NCI-H2107 treated with DMSO at 0.1 percent for 48 hours (cell line): ENCODE data around the gene HOXB8.

ENCODE experiments used
- DNase-seq: peaks from one replicate; lab custom pipeline; 2025; ENCODE audit not compliant: unreplicated experiment; lab: John Stamatoyannopoulos, UW

Gene HOXB8

GRCh38 chr17:48569674-48570324, 45.3 kb downstream of the HOXB8 start:
- no peak for DNase-seq

- DNase-seq = no peak
These were observed 45.9 kb downstream of the HOXB8 start for GRCh38 chr17:48569240-48569582.

GRCh38 chr17:48568499-48569239, 46.4 kb downstream of the HOXB8 start:
- no peak for DNase-seq

GRCh38 chr17:48567646-48568354, 47.3 kb downstream of the HOXB8 start:
- DNase-seq = no peak

- DNase-seq = no peak
These were observed 47.9 kb downstream of the HOXB8 start for GRCh38 chr17:48567209-48567608.

- no peak for DNase-seq
These were observed 48.4 kb downstream of the HOXB8 start for GRCh38 chr17:48566717-48567116.

- DNase-seq = no peak
These were observed 49.0 kb downstream of the HOXB8 start for GRCh38 chr17:48565925-48566710.

- DNase-seq = no peak
These were observed 50.0 kb downstream of the HOXB8 start for GRCh38 chr17:48565022-48565554.

- DNase-seq = no peak
These were observed 50.7 kb downstream of the HOXB8 start for GRCh38 chr17:48564188-48565021.

GRCh38 chr17:48563867-48564187, 51.3 kb downstream of the HOXB8 start:
- no peak for DNase-seq

GRCh38 chr17:48563385-48563838, 51.7 kb downstream of the HOXB8 start:
- no peak for DNase-seq

- DNase-seq = no peak
These were observed 52.2 kb downstream of the HOXB8 start for GRCh38 chr17:48562934-48563333.
